NB4 (cell line): ENCODE results near the gene NELL2.

Experiments used
- DNase-seq: peaks from one replicate; pipeline ENCODE4 v3.0.0; 2010; ENCODE audit warnings: low read depth
- H3K4me3 ChIP-seq: one replicate; pipeline ENCODE4 v1.5.1; 2011; ENCODE audit warnings: mild to moderate bottlenecking, low read depth, low read length, moderate library complexity
- CTCF ChIP-seq: IDR thresholded peaks from one replicate; pipeline ENCODE4 v1.5.1; 2012; ENCODE audit warnings: low read depth, low read length
- MAX ChIP-seq: IDR thresholded peaks from 2 replicates; pipeline ENCODE4 v1.6.1; 2011; ENCODE audit warnings: low read depth, low read length
- MYC ChIP-seq: IDR thresholded peaks from 2 replicates; pipeline ENCODE4 v1.6.1; 2011; ENCODE audit warnings: low read depth, low read length
- POLR2A ChIP-seq: IDR thresholded peaks from 2 replicates; pipeline ENCODE4 v1.6.1; 2011; ENCODE audit warnings: mild to moderate bottlenecking; ENCODE audit not compliant: insufficient read length; ENCODE audit errors: extremely low read depth

Gene NELL2

GRCh38 chr12:44490181-44490580, 385.9 kb downstream of the NELL2 start:
- TF ChIP-seq MYC: no peak
- TF ChIP-seq MAX: no peak
- DNase-seq: no peak
- no peak overlapping the region for H3K4me3 ChIP-seq

- no peak overlapping the region for H3K4me3 ChIP-seq
- TF ChIP-seq POLR2A (no peak), MYC (no peak), MAX (no peak), CTCF (no peak)
- no peak for DNase-seq
Observed at GRCh38 chr12:44488180-44488579, 387.9 kb downstream of the NELL2 start.

- no peak overlapping the region for H3K4me3 ChIP-seq
- no peak for DNase-seq
- TF ChIP-seq POLR2A: no peak
- TF ChIP-seq MYC: no peak
- no peak for TF ChIP-seq CTCF
Observed at GRCh38 chr12:44484862-44485261, 391.3 kb downstream of the NELL2 start.

GRCh38 chr12:44477331-44477980, 398.7 kb downstream of the NELL2 start:
- peak; percentile 10 for DNase-seq
- TF ChIP-seq CTCF (no peak), MAX (no peak), MYC (no peak), POLR2A (no peak)
- no peak overlapping the region for H3K4me3 ChIP-seq

- DNase-seq: no peak
- no peak overlapping the region for H3K4me3 ChIP-seq
- TF ChIP-seq CTCF (no peak), MYC (no peak), POLR2A (no peak), MAX (no peak)
Observed at GRCh38 chr12:44476683-44477082, 399.4 kb downstream of the NELL2 start.

- TF ChIP-seq MAX (no peak), CTCF (peak; percentile 13), MYC (no peak), POLR2A (no peak)
- no peak overlapping the region for H3K4me3 ChIP-seq
- no peak for DNase-seq
Observed at GRCh38 chr12:44465139-44465538, 411.0 kb downstream of the NELL2 start.
